Body of pancreas (tissue), 4 donors: ENCODE results near the gene SENP7. TPM values are rescaled to one million over a fixed set of nuclear protein-coding genes. Genes with fewer than 3 reads are reported as not detected.
A peak's percentile ranks its signal among the peaks of the same experiment; 100 is the strongest.

Experiments
- ATAC-seq: fragments of 150-250 bp; one replicate; pipeline ENCODE4 v1.9.1; 2016
- DNase-seq, 4 donors: peaks; one replicate each; pipeline ENCODE4 v3.0.0-alpha.2; 2019
- H3K27ac ChIP-seq, 4 donors: fragments of 200-600 bp; sonication (generic); 1 replicate in 3 of 4; 2 replicates in 1 of 4; pipeline versions ENCODE4 v1.5.1 to v1.6.1; 2016 to 2019; ENCODE audit warnings: mild to moderate bottlenecking in 1 of 4, mixed read lengths in 1 of 4, moderate library complexity in 1 of 4
- H3K27me3 ChIP-seq, 2 donors: fragments of 200-600 bp; sonication (generic); one replicate each; pipeline ENCODE4 v1.6.0; 2016; ENCODE audit warnings: mild to moderate bottlenecking in 1 of 2
- H3K36me3 ChIP-seq, 2 donors: fragments of 200-600 bp; sonication (generic); replicated peaks in 1 of 2; 2 replicates each; pipeline ENCODE4 v1.5.1; 2016; ENCODE audit warnings: low read depth in 2 of 2; ENCODE audit not compliant: insufficient read depth in 1 of 2
- H3K4me1 ChIP-seq: fragments of 200-600 bp; sonication (generic); one replicate; pipeline ENCODE4 v1.6.0; 2016
- H3K4me3 ChIP-seq, 2 donors: fragments of 200-600 bp; sonication (generic); 1 replicate in 1 of 2; 2 replicates in 1 of 2; pipeline ENCODE4 v1.5.1; 2016 to 2019
- H3K9me3 ChIP-seq, 3 donors: fragments of 200-600 bp; sonication (generic); 1 replicate in 2 of 3; 2 replicates in 1 of 3; pipeline ENCODE4 v1.5.1; 2016
- POLR2A ChIP-seq, 3 donors: fragments of 450-650 bp; IDR thresholded peaks; one replicate each; pipeline ENCODE4 v1.6.1; 2016; ENCODE audit warnings: antibody characterized with exemption in 3 of 3, mild to moderate bottlenecking in 2 of 3
- WGBS, 2 donors: methylation state at CpG; one replicate each; pipeline ENCODE4 v1.1.5; 2017; 5-methylcytosine and 5-hydroxymethylcytosine counted together
- intact Hi-C: fragments of 100-400 bp; cut with DNase I; formaldehyde crosslinking; loops from one replicate; pipeline ENCODE4 v1.15.1; 2023
- total RNA-seq, 2 donors: library from RNA; depleted of rRNA; stranded (reverse); fragments of >200 nt; gene quantifications; one replicate each; pipeline ENCODE4 v1.1.0, GENCODE V29; 2016
- TF ChIP-seq, protein P1 (sequence below), 7 experiments: fragments of 450-650 bp in 4 of 7; fragments of 200-600 bp in 3 of 7; sonication (generic) in 3 of 7; IDR thresholded peaks; one replicate each; pipeline ENCODE4 v1.5.1; 2016 to 2019; ENCODE audit warnings: antibody characterized with exemption in 7 of 7

The SENP7 gene
- total RNA-seq, 2 donors from 2014 or later = 23.1 to 23.4 TPM

- no peaks in the 10 kb centered on the region for H3K4me1 ChIP-seq
- no peaks in the 10 kb centered on the region for H3K9me3 ChIP-seq
- H3K27ac ChIP-seq = no peak overlapping the region
- WGBS, 2 donors = 72 to 81% methylated on average over 4 of the region's 4 CpGs
- ATAC-seq (no peak), DNase-seq (no peak)
- no peak overlapping the region for H3K4me3 ChIP-seq
- intact Hi-C loops = no loop called here
- no peaks in the 10 kb centered on the region for H3K27me3 ChIP-seq
- TF ChIP-seq, protein P1, sequence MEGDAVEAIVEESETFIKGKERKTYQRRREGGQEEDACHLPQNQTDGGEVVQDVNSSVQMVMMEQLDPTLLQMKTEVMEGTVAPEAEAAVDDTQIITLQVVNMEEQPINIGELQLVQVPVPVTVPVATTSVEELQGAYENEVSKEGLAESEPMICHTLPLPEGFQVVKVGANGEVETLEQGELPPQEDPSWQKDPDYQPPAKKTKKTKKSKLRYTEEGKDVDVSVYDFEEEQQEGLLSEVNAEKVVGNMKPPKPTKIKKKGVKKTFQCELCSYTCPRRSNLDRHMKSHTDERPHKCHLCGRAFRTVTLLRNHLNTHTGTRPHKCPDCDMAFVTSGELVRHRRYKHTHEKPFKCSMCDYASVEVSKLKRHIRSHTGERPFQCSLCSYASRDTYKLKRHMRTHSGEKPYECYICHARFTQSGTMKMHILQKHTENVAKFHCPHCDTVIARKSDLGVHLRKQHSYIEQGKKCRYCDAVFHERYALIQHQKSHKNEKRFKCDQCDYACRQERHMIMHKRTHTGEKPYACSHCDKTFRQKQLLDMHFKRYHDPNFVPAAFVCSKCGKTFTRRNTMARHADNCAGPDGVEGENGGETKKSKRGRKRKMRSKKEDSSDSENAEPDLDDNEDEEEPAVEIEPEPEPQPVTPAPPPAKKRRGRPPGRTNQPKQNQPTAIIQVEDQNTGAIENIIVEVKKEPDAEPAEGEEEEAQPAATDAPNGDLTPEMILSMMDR (IDR thresholded peaks at IDR 0.05) = no peak
- no peak for TF ChIP-seq POLR2A (IDR thresholded peaks at IDR 0.05)
- H3K36me3 ChIP-seq = no peaks in the 10 kb centered on the region
Observed at GRCh38 chr3:101527441-101527840, 14.4 kb upstream of the SENP7 start.

DNA sequence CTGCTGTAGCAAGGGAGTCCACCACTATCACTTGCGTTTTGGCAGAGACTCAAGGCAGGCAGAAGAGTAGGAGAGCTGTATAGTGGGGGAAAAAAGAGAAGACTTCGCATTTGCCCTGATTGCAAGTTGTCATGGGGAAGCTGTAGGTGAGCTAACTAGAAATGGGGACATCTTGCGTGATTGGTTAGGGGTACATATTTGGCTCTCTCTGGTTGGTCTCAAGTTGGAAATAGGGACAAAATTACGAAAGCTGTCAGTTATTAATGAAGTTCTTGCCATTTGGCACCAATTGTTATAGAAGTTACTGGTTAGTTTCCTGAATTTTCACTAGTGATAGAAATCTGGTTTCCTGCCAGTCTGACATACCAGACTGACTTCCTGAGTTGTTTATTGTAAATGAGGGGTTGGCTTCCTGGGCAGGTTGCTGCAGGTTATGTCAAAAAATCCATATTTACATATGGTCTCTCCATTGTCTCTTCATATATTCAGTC lies 8.2 kb upstream of the SENP7 start:
- ATAC-seq (no peak), DNase-seq (no peak)
- H3K4me3 ChIP-seq = no peak overlapping the region
- no peak for TF ChIP-seq POLR2A (IDR thresholded peaks at IDR 0.05)
- TF ChIP-seq, protein P1 (IDR thresholded peaks at IDR 0.05) = no peak
- H3K36me3 ChIP-seq = no peaks in the 10 kb centered on the region
- peaks cover 11% of the 10 kb centered on the region for H3K4me1 ChIP-seq
- H3K9me3 ChIP-seq = no peaks in the 10 kb centered on the region
- intact Hi-C loops = no loop called here
- WGBS, 2 donors = 41 to 60% methylated on average over 4 of the region's 4 CpGs
- H3K27ac ChIP-seq = no peak overlapping the region
- no peaks in the 10 kb centered on the region for H3K27me3 ChIP-seq

GRCh38 chr3:101519685-101520365 lies 6.8 kb upstream of the SENP7 start:
- H3K27me3 ChIP-seq = no peaks in the 10 kb centered on the region
- intact Hi-C loops = no loop called here
- DNase-seq (peak in 3 of 4 donors; percentile 26 to 60 (median 43)), ATAC-seq (peak; percentile 82)
- no peaks in the 10 kb centered on the region for H3K9me3 ChIP-seq
- H3K27ac ChIP-seq = no peak overlapping the region
- peaks cover 11% of the 10 kb centered on the region for H3K4me1 ChIP-seq
- no peak for TF ChIP-seq POLR2A (IDR thresholded peaks at IDR 0.05)
- TF ChIP-seq, protein P1 (IDR thresholded peaks at IDR 0.05) = no peak
- H3K36me3 ChIP-seq = no peaks in the 10 kb centered on the region
- no peak overlapping the region for H3K4me3 ChIP-seq
- 37 to 49% methylated on average over 6 of the region's 6 CpGs for WGBS, 2 donors

DNA sequence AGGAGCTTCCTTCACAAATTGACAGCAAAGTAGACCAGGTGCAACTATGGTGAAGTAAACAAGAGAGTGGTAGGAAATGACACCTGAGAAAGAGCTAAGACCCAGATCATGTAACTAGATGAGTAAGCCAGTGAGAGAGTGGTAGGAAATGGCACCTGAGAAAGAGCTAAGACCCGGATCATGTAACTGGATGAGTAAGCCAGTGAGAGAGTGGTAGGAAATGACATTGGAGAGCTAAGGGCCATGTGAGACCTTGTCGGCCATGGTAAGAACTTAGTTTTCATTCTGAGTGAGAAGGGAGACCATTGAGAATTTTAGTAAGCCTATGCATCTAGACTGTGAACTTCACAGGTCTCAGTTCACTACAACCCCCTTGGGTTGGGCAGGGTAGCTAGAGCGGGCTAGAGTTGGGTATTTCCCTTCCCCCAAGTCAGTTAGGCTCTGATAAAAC lies 5.4 kb upstream of the SENP7 start:
- DNase-seq = no peak
- TF ChIP-seq POLR2A (IDR thresholded peaks at IDR 0.05) = no peak
- TF ChIP-seq, protein P1 (IDR thresholded peaks at IDR 0.05) = no peak
- Histone ChIP-seq H3K4me1 (peaks cover 15% of the 10 kb centered on the region), H3K9me3 (no peaks in the 10 kb centered on the region), H3K4me3 (no peak overlapping the region), H3K27ac (no peak overlapping the region), H3K27me3 (no peaks in the 10 kb centered on the region), H3K36me3 (no peaks in the 10 kb centered on the region)
- no peak for ATAC-seq
- 60 to 61% methylated on average over 3 of the region's 3 CpGs for WGBS, 2 donors
- intact Hi-C loops = no loop called here
